ENCODE results near the gene CPEB3. TPM values are rescaled to one million over a fixed set of nuclear protein-coding genes. Genes with fewer than 3 reads are reported as not detected.

Gene CPEB3
- total and polyA plus RNA-seq, 2 donors (not counting 1 experiment from before 2014, with no cell fraction given), result 0.37 to 0.66 TPM

DNA sequence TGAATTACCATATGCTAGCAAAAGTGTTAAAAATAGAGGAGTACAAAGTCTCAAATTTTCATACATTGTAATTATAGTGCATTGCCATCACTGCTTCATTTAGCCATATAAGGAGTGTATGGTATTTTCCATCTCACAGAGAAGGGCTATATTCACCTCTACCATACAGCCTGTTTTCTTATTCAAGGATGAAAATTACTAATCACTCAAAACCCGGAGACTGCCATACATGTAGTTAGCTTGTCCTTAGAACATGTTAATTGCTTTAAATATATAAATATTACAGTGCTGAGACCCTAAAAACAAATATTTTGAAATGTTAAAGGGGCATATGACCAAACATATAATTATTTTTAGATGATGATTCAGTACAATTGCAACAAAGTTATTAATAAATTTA lies 49.4 kb downstream of the CPEB3 start:
- no peak for TF ChIP-seq EZH2 (IDR thresholded peaks at IDR 0.05; ENCODE audit: low read length, missing control alignments)
- TF ChIP-seq, protein P1, sequence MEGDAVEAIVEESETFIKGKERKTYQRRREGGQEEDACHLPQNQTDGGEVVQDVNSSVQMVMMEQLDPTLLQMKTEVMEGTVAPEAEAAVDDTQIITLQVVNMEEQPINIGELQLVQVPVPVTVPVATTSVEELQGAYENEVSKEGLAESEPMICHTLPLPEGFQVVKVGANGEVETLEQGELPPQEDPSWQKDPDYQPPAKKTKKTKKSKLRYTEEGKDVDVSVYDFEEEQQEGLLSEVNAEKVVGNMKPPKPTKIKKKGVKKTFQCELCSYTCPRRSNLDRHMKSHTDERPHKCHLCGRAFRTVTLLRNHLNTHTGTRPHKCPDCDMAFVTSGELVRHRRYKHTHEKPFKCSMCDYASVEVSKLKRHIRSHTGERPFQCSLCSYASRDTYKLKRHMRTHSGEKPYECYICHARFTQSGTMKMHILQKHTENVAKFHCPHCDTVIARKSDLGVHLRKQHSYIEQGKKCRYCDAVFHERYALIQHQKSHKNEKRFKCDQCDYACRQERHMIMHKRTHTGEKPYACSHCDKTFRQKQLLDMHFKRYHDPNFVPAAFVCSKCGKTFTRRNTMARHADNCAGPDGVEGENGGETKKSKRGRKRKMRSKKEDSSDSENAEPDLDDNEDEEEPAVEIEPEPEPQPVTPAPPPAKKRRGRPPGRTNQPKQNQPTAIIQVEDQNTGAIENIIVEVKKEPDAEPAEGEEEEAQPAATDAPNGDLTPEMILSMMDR (conservative IDR thresholded peaks at IDR 0.05 in 1 of 2, IDR thresholded peaks at IDR 0.05 in 1 of 2; ENCODE audit: low read depth in 1 of 2, low read length in 2 of 2), result no peak
- peaks cover 4% of the 10 kb centered on the region for H3K4me1 ChIP-seq (ENCODE audit: control insufficient read depth, extremely low read depth, insufficient read depth, low read length)
- no peaks in the 10 kb centered on the region for H3K27me3 ChIP-seq (ENCODE audit: control insufficient read depth, insufficient read depth, low read length)
- H2AFZ ChIP-seq (ENCODE audit: low read length), result no peak overlapping the region
- peak overlapping the region in 3 of 4 experiments; percentile 70 to 96 (median 74) for H3K4me3 ChIP-seq (replicated peaks in 1 of 4; ENCODE audit: control extremely low read depth in 1 of 4, insufficient read depth in 1 of 4, low read depth in 3 of 4, low read length in 4 of 4)
- H3K9me3 ChIP-seq (ENCODE audit: control insufficient read depth, insufficient read depth, low read depth, low read length), result no peaks in the 10 kb centered on the region
- H3K9ac ChIP-seq (ENCODE audit: insufficient read depth, low read length), result no peak overlapping the region
- H4K20me1 ChIP-seq (ENCODE audit: control insufficient read depth, extremely low read depth, insufficient read depth, low read length), result no peaks in the 10 kb centered on the region
- H3K79me2 ChIP-seq (ENCODE audit: control insufficient read depth, insufficient read depth, low read length), result no peaks in the 10 kb centered on the region
- peak overlapping the region; percentile 91 for H3K4me2 ChIP-seq (ENCODE audit: extremely low read depth, insufficient read depth, low read length)
- H3K36me3 ChIP-seq (ENCODE audit: control insufficient read depth, insufficient read depth, low read length), result no peaks in the 10 kb centered on the region
- H3K27ac ChIP-seq (ENCODE audit: insufficient read depth, low read length), result no peak overlapping the region
- DNase-seq (ENCODE audit: low read depth in 2 of 2), result no peak

DNA sequence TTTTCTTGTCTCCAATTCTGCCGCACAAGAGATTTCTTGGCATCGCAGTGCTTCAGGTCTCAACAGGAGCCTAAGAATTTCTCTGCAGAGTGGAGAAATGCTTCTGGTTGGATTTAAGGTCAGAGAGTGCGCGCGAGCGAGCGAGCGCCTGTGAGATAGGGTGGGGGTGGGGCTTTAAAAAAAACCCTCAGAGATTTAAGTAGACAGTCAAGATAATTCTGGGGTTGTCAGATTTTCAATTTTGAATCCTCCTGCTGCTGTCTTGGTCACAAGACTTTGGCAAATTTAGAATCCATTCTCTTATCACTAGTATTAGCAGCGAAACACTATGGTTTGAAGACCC lies 49.7 kb downstream of the CPEB3 start:
- H3K27me3 ChIP-seq (ENCODE audit: control insufficient read depth, insufficient read depth, low read length), result no peaks in the 10 kb centered on the region
- H3K79me2 ChIP-seq (ENCODE audit: control insufficient read depth, insufficient read depth, low read length), result no peaks in the 10 kb centered on the region
- H3K9me3 ChIP-seq (ENCODE audit: control insufficient read depth, insufficient read depth, low read depth, low read length), result no peaks in the 10 kb centered on the region
- no peaks in the 10 kb centered on the region for H4K20me1 ChIP-seq (ENCODE audit: control insufficient read depth, extremely low read depth, insufficient read depth, low read length)
- peak overlapping the region; percentile 70 to 96 (median 79) for H3K4me3 ChIP-seq (replicated peaks in 1 of 4; ENCODE audit: control extremely low read depth in 1 of 4, insufficient read depth in 1 of 4, low read depth in 3 of 4, low read length in 4 of 4)
- no peak for DNase-seq (ENCODE audit: low read depth in 2 of 2)
- TF ChIP-seq, protein P1 (conservative IDR thresholded peaks at IDR 0.05 in 1 of 2, IDR thresholded peaks at IDR 0.05 in 1 of 2; ENCODE audit: low read depth in 1 of 2, low read length in 2 of 2), result no peak
- TF ChIP-seq EZH2 (IDR thresholded peaks at IDR 0.05; ENCODE audit: low read length, missing control alignments), result no peak
- peaks cover 4% of the 10 kb centered on the region for H3K4me1 ChIP-seq (ENCODE audit: control insufficient read depth, extremely low read depth, insufficient read depth, low read length)
- peak overlapping the region; percentile 49 for H2AFZ ChIP-seq (ENCODE audit: low read length)
- peak overlapping the region; percentile 24 for H3K27ac ChIP-seq (ENCODE audit: insufficient read depth, low read length)
- no peak overlapping the region for H3K9ac ChIP-seq (ENCODE audit: insufficient read depth, low read length)
- peak overlapping the region; percentile 91 for H3K4me2 ChIP-seq (ENCODE audit: extremely low read depth, insufficient read depth, low read length)
- H3K36me3 ChIP-seq (ENCODE audit: control insufficient read depth, insufficient read depth, low read length), result no peaks in the 10 kb centered on the region

DNA sequence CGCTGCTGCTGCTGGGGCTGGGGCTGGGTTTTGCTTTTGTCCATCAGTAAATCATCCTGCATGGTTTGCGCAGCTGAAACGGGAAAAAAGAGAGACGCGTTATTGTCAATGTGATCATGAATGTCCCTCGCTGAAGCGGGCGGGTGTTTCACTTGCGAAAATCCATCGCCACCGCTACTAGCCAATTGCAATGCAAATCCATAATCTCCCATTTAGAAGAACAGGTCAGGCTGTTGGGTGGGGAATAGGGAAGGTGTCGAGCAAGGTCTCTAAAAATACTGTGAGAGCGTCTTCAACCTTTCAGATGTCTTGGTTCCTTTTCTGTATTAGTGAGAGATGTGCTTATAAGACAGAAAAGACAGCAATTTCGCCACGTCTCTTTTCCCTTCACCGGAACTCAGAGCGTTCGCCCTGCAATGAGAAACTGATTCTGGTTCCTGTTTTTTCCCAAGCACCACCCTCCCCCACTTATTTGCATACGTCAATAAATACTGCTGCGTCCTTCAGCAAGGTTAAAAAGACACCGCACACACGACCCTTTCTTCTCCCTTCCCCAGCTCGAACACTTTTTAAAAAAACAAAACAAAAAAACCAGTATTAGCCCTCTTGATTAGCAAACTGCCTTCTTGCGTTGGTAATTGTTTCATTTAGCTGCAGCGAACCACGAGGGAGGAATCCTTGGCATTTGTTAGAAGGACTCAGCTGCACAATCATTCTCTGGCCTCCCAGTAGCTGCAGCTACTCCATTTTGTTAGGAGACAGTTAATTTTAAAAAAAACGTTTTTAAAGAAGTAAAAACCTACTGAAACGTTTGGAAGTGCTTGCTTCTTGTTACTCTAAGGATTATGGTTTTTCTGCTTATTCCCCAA lies 50.4 kb downstream of the CPEB3 start:
- Histone ChIP-seq H4K20me1 (ENCODE audit: control insufficient read depth, extremely low read depth, insufficient read depth, low read length) (no peaks in the 10 kb centered on the region), H3K4me3 (replicated peaks in 1 of 4; ENCODE audit: control extremely low read depth in 1 of 4, insufficient read depth in 1 of 4, low read depth in 3 of 4, low read length in 4 of 4) (peak overlapping the region; percentile 70 to 96 (median 79)), H3K4me1 (ENCODE audit: control insufficient read depth, extremely low read depth, insufficient read depth, low read length) (peaks cover 4% of the 10 kb centered on the region), H2AFZ (ENCODE audit: low read length) (peak overlapping the region; percentile 87), H3K9me3 (ENCODE audit: control insufficient read depth, insufficient read depth, low read depth, low read length) (no peaks in the 10 kb centered on the region), H3K27me3 (ENCODE audit: control insufficient read depth, insufficient read depth, low read length) (no peaks in the 10 kb centered on the region), H3K79me2 (ENCODE audit: control insufficient read depth, insufficient read depth, low read length) (no peaks in the 10 kb centered on the region), H3K9ac (ENCODE audit: insufficient read depth, low read length) (peak overlapping the region; percentile 55), H3K27ac (ENCODE audit: insufficient read depth, low read length) (peak overlapping the region; percentile 24), H3K36me3 (ENCODE audit: control insufficient read depth, insufficient read depth, low read length) (no peaks in the 10 kb centered on the region), H3K4me2 (ENCODE audit: extremely low read depth, insufficient read depth, low read length) (peak overlapping the region; percentile 91)
- peak; percentile 69 to 72 for DNase-seq (ENCODE audit: low read depth in 2 of 2)
- TF ChIP-seq, protein P1 (conservative IDR thresholded peaks at IDR 0.05 in 1 of 2, IDR thresholded peaks at IDR 0.05 in 1 of 2; ENCODE audit: low read depth in 1 of 2, low read length in 2 of 2), result no peak
- TF ChIP-seq EZH2 (IDR thresholded peaks at IDR 0.05; ENCODE audit: low read length, missing control alignments), result no peak
